ENCODE results near the gene FCHO2. TPM values are rescaled to one million over a fixed set of nuclear protein-coding genes. Genes with fewer than 3 reads are reported as not detected.

FCHO2 gene
- total RNA-seq, 1 donor = 31.5 TPM

- Histone ChIP-seq H3K36me3 (ENCODE audit: insufficient read depth, low read length) (no peaks in the 10 kb centered on the region), H3K4me3 (ENCODE audit: insufficient read depth, low read length) (no peak overlapping the region), H3K27ac (ENCODE audit: low read depth, low read length) (no peak overlapping the region), H2AFZ (ENCODE audit: low read length) (no peak overlapping the region), H3K9me3 (ENCODE audit: low read depth, low read length) (no peaks in the 10 kb centered on the region), H3K4me2 (ENCODE audit: insufficient read depth, low read length) (no peak overlapping the region), H3K79me2 (ENCODE audit: insufficient read depth, low read length) (no peaks in the 10 kb centered on the region), H3K4me1 (ENCODE audit: insufficient read depth, low read length) (no peaks in the 10 kb centered on the region), H4K20me1 (ENCODE audit: insufficient read depth, low read length) (no peaks in the 10 kb centered on the region), H3K27me3 (ENCODE audit: insufficient read depth, low read length) (no peaks in the 10 kb centered on the region)
- no peak for DNase-seq (ENCODE audit: insufficient read length, low spot score, missing footprints)
- TF ChIP-seq CTCF (IDR thresholded peaks at IDR 0.05; ENCODE audit: extremely low read depth, low read depth, low read length) = no peak
These were observed 15.8 kb upstream of the FCHO2 start for GRCh38 chr5:72940082-72940481.

- no peaks in the 10 kb centered on the region for H3K27me3 ChIP-seq (ENCODE audit: insufficient read depth, low read length)
- H3K36me3 ChIP-seq (ENCODE audit: insufficient read depth, low read length) = no peaks in the 10 kb centered on the region
- no peak for DNase-seq (ENCODE audit: insufficient read length, low spot score, missing footprints)
- TF ChIP-seq CTCF (IDR thresholded peaks at IDR 0.05; ENCODE audit: extremely low read depth, low read depth, low read length) = no peak
- H3K4me1 ChIP-seq (ENCODE audit: insufficient read depth, low read length) = no peaks in the 10 kb centered on the region
- H2AFZ ChIP-seq (ENCODE audit: low read length) = no peak overlapping the region
- H3K27ac ChIP-seq (ENCODE audit: low read depth, low read length) = no peak overlapping the region
- no peaks in the 10 kb centered on the region for H3K9me3 ChIP-seq (ENCODE audit: low read depth, low read length)
- no peak overlapping the region for H3K4me3 ChIP-seq (ENCODE audit: insufficient read depth, low read length)
- H4K20me1 ChIP-seq (ENCODE audit: insufficient read depth, low read length) = no peaks in the 10 kb centered on the region
- no peaks in the 10 kb centered on the region for H3K79me2 ChIP-seq (ENCODE audit: insufficient read depth, low read length)
- H3K4me2 ChIP-seq (ENCODE audit: insufficient read depth, low read length) = no peak overlapping the region
These were observed 12.5 kb upstream of the FCHO2 start for GRCh38 chr5:72943307-72943706.

- Histone ChIP-seq H3K36me3 (ENCODE audit: insufficient read depth, low read length) (no peaks in the 10 kb centered on the region), H3K27me3 (ENCODE audit: insufficient read depth, low read length) (no peaks in the 10 kb centered on the region), H3K4me3 (ENCODE audit: insufficient read depth, low read length) (no peak overlapping the region), H3K79me2 (ENCODE audit: insufficient read depth, low read length) (no peaks in the 10 kb centered on the region), H4K20me1 (ENCODE audit: insufficient read depth, low read length) (no peaks in the 10 kb centered on the region), H2AFZ (ENCODE audit: low read length) (no peak overlapping the region), H3K27ac (ENCODE audit: low read depth, low read length) (no peak overlapping the region), H3K4me2 (ENCODE audit: insufficient read depth, low read length) (no peak overlapping the region), H3K9me3 (ENCODE audit: low read depth, low read length) (no peaks in the 10 kb centered on the region), H3K4me1 (ENCODE audit: insufficient read depth, low read length) (peaks cover 13% of the 10 kb centered on the region)
- TF ChIP-seq CTCF (IDR thresholded peaks at IDR 0.05; ENCODE audit: extremely low read depth, low read depth, low read length) = no peak
- DNase-seq (ENCODE audit: insufficient read length, low spot score, missing footprints) = no peak
These were observed 8.3 kb upstream of the FCHO2 start for GRCh38 chr5:72947498-72947897.

DNA sequence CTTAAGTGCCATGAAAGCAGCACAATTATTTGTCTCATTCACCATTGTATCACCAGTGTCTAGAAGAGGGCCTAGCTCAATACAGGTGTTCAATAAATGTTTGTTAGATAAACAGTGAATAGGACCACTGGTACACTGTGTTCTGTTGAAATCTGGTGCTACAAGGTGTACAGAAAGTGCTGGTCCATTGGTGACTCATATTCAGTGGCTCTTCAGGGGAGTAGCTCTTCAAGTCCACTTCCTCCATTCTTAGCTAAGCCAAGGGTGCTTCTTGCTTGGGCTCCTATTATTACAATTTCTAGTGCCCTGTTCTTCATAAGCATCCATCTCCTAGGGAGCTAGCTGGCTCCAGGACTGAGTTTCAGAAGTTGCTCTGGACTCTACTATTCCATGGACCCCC lies 6.4 kb upstream of the FCHO2 start:
- H3K36me3 ChIP-seq (ENCODE audit: insufficient read depth, low read length) = no peaks in the 10 kb centered on the region
- no peak overlapping the region for H3K27ac ChIP-seq (ENCODE audit: low read depth, low read length)
- no peaks in the 10 kb centered on the region for H4K20me1 ChIP-seq (ENCODE audit: insufficient read depth, low read length)
- no peak overlapping the region for H3K4me2 ChIP-seq (ENCODE audit: insufficient read depth, low read length)
- peaks cover 15% of the 10 kb centered on the region for H3K4me1 ChIP-seq (ENCODE audit: insufficient read depth, low read length)
- no peak overlapping the region for H3K4me3 ChIP-seq (ENCODE audit: insufficient read depth, low read length)
- no peaks in the 10 kb centered on the region for H3K27me3 ChIP-seq (ENCODE audit: insufficient read depth, low read length)
- no peak for TF ChIP-seq CTCF (IDR thresholded peaks at IDR 0.05; ENCODE audit: extremely low read depth, low read depth, low read length)
- H2AFZ ChIP-seq (ENCODE audit: low read length) = no peak overlapping the region
- no peaks in the 10 kb centered on the region for H3K9me3 ChIP-seq (ENCODE audit: low read depth, low read length)
- H3K79me2 ChIP-seq (ENCODE audit: insufficient read depth, low read length) = no peaks in the 10 kb centered on the region
- no peak for DNase-seq (ENCODE audit: insufficient read length, low spot score, missing footprints)
